Activated CD4-positive, alpha-beta memory T cell treated with anti-CD3 and anti-CD28 coated beads, Interleukin-2, amount 10 ng/mL, durations not matched to agents 7 days and 5 days (primary cell): ENCODE data around the gene CFAP107. TPM values are rescaled to one million over a fixed set of nuclear protein-coding genes. Genes with fewer than 3 reads are reported as not detected.

Experiments used
- CTCF ChIA-PET: fragments of 350-600 bp; sonication (Branson Sonifier 250); formaldehyde crosslinking; loops from one replicate; lab custom pipeline; 2021; ENCODE audit warnings: antibody characterized with exemption, inconsistent platforms; lab: Charles Lee
- POLR2A ChIA-PET: fragments of 350-600 bp; sonication (Branson Sonifier 250); formaldehyde crosslinking; loops from one replicate; lab custom pipeline; 2021; ENCODE audit warnings: antibody characterized with exemption; lab: Charles Lee
- DNase-seq: peaks from one replicate; pipeline ENCODE4 v3.0.0-alpha.2; 2020
- H3K27ac Mint-ChIP-seq: one replicate; pipeline ENCODE4 v1.8.0; 2021; ENCODE audit warnings: mild to moderate bottlenecking, mixed read lengths
- H3K27me3 Mint-ChIP-seq: one replicate; pipeline ENCODE4 v1.8.0; 2021; ENCODE audit warnings: mixed read lengths
- H3K36me3 Mint-ChIP-seq: one replicate; pipeline ENCODE4 v1.8.0; 2021; ENCODE audit warnings: low read depth, mixed read lengths
- H3K4me1 Mint-ChIP-seq: one replicate; pipeline ENCODE4 v1.8.0; 2021; ENCODE audit warnings: mixed read lengths
- H3K4me3 Mint-ChIP-seq: one replicate; pipeline ENCODE4 v1.8.0; 2021; ENCODE audit warnings: mild to moderate bottlenecking, mixed read lengths
- H3K9me3 Mint-ChIP-seq: one replicate; pipeline ENCODE4 v1.8.0; 2021; ENCODE audit warnings: mixed read lengths
- total RNA-seq, 2 experiments: library from RNA; stranded (reverse); gene quantifications; one replicate each; pipeline ENCODE4 v1.2.3, GENCODE V29; 2021

The CFAP107 gene
- total RNA-seq, 2 experiments from 2014 or later = not detected

DNA sequence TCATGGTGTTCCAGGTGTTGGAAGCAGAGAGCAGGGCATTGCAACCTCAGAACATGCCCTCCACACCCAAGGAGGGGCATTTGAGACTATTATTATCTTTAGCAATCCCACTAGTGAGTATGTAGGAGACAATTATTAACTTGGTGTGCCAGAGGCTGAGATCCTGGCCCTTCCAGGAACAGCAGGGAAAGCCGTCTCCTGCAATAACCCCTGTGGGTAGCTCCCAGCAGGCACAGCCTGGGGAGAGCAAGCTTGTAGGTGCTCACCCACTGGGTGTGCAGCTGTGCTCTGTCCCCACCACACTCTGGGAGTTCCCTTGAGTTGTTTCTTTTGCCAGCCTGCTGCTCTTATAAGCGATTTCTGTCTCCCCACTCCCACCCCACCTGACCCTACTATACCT is 10.3 kb downstream of the CFAP107 start:
- no peaks in the 10 kb centered on the region for H3K9me3 Mint-ChIP-seq
- ChIA-PET CTCF (no interaction called here), POLR2A (no interaction called here)
- H3K27me3 Mint-ChIP-seq = peaks cover 27% of the 10 kb centered on the region
- H3K4me1 Mint-ChIP-seq = no peaks in the 10 kb centered on the region
- no peak for DNase-seq
- H3K36me3 Mint-ChIP-seq = no peaks in the 10 kb centered on the region
- H3K4me3 Mint-ChIP-seq = no peak overlapping the region
- no peak overlapping the region for H3K27ac Mint-ChIP-seq

DNA sequence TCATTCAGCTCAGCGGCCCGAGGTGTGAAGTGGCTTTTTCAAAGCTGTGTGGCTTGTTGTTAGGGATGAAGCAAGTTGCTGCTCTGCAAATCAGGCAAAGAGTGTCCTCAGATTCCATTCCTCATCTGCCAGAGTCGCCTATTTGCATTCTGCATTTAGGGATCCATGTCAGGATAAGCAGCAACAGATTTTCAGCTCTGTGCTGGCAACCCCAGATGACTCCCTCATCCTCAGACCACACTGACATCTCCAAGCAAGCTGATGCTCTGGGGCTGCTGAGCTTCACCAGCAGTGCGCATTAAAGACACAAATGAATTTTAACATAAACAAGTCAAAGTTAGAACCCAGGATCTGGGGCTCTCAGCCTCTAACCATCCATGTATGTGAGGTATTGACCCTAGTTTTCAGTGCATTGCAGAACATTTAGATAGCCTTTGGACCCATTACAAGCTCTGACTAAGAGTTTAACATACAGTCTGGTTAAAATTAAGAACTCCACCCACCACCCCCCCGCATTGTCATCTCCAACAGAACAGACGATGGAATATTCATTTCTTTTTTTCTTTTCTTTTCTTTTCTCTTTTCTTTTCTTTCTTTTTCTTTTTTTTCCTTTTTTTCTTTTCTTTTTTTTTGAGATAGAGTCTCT is 10.9 kb downstream of the CFAP107 start:
- no peak overlapping the region for H3K4me3 Mint-ChIP-seq
- DNase-seq = no peak
- ChIA-PET POLR2A (interaction anchor here (0.7 kb wide), 1 partner anchor 307 kb away, joined by 3 read pairs; no protein-coding TSS in a partner anchor), CTCF (no interaction called here)
- peaks cover 27% of the 10 kb centered on the region for H3K27me3 Mint-ChIP-seq
- no peaks in the 10 kb centered on the region for H3K36me3 Mint-ChIP-seq
- H3K9me3 Mint-ChIP-seq = no peaks in the 10 kb centered on the region
- H3K27ac Mint-ChIP-seq = no peak overlapping the region
- H3K4me1 Mint-ChIP-seq = no peaks in the 10 kb centered on the region

DNA sequence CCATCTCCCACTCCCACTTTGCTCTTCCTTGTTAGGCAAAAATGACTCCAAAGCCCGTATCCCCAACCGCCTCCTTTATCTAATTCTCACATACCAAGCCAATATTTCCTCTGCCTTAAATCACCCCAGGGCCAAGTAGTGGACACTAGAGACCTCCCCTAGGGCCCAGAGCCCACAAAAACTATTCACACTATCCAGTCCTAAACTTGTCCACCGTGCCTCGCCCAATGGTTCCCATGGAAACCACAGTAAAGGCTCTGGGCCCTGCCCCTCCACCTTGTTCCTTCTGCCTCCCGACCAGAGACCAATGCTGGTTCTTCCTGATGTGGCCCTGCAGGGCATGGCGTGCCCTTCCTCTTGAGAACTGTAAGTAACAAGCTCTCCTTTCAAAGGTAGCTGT is 11.8 kb downstream of the CFAP107 start:
- H3K4me1 Mint-ChIP-seq = no peaks in the 10 kb centered on the region
- H3K27ac Mint-ChIP-seq = no peak overlapping the region
- DNase-seq = no peak
- ChIA-PET POLR2A (no interaction called here), CTCF (no interaction called here)
- no peaks in the 10 kb centered on the region for H3K36me3 Mint-ChIP-seq
- H3K4me3 Mint-ChIP-seq = no peak overlapping the region
- H3K27me3 Mint-ChIP-seq = peaks cover 27% of the 10 kb centered on the region
- H3K9me3 Mint-ChIP-seq = no peaks in the 10 kb centered on the region

DNA sequence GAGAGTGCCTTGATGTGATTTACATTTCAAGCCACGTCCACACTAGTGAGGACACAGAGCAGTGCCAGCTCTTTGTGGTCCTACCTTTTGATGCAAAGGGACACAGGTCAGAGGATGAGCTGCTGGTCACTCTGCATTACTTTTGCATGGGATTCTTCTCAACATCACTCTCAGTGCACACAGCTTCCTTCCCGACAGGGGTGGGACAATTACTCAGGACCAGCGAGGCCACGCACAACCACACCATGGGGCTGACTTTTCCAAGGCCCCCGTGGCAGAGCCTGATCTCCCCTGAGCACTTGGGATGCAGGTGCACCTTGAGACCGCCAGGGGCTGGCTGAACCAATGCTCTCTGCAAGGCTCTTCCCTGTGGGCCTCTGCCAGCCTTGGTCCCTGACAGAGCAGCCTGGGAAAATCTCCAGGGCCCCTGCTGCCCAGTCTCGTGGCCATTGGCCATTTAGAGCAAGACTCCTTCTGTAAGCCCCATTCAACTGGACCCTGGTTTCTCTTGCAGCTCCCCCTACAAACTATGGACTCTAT is 14.3 kb downstream of the CFAP107 start:
- no peaks in the 10 kb centered on the region for H3K36me3 Mint-ChIP-seq
- DNase-seq = no peak
- H3K27me3 Mint-ChIP-seq = peaks cover 16% of the 10 kb centered on the region
- no peaks in the 10 kb centered on the region for H3K9me3 Mint-ChIP-seq
- H3K27ac Mint-ChIP-seq = no peak overlapping the region
- no peaks in the 10 kb centered on the region for H3K4me1 Mint-ChIP-seq
- no peak overlapping the region for H3K4me3 Mint-ChIP-seq
- POLR2A ChIA-PET = no interaction called here
- CTCF ChIA-PET = no interaction called here

DNA sequence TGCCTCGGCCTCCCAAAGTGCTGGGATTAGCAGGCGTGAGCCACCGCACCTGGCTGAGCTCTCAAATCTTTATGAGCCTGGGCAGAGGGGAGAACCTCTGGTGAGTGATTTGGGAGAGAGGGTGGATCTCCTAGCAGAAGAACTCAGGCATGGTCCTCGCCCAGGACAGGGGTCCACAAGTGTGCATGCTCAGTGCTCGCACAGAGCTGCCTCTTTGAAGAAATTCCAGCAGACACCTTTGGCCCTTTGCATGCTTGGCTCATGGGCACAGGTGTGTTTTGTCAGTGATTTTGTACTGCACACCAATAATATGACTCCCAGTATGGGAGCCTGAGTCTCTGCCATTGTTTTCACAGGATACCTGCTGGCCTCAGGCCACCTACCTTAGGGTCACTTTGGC is 15.8 kb downstream of the CFAP107 start:
- ChIA-PET CTCF (interaction anchor here (1.0 kb wide), 1 partner anchor 10 kb away, joined by 3 read pairs; no protein-coding TSS in a partner anchor), POLR2A (no interaction called here)
- no peaks in the 10 kb centered on the region for H3K9me3 Mint-ChIP-seq
- no peaks in the 10 kb centered on the region for H3K36me3 Mint-ChIP-seq
- no peak overlapping the region for H3K4me3 Mint-ChIP-seq
- no peaks in the 10 kb centered on the region for H3K4me1 Mint-ChIP-seq
- H3K27me3 Mint-ChIP-seq = peaks cover 16% of the 10 kb centered on the region
- H3K27ac Mint-ChIP-seq = no peak overlapping the region
- no peak for DNase-seq

DNA sequence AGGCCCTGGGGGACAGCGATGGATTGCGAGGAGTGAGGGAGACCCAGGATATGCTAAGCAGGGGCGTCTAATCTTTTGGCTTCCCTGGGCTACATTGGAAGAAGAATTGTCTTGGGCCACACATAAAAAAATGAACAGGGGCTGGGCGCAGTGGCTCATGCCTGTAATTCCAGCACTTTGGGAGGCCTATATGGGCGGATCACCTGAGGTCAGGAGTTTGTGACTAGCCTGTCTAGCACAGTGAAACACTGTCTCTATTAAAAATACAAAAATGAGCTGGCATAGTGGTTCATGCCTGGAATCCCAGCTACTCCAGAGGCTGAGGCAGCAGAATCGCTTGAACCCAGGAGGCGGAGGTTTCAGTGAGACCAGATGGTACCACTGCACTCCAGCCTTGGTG is 16.8 kb downstream of the CFAP107 start:
- CTCF ChIA-PET = no interaction called here
- Mint-ChIP-seq H3K27ac (no peak overlapping the region), H3K4me1 (no peaks in the 10 kb centered on the region), H3K27me3 (peaks cover 21% of the 10 kb centered on the region), H3K9me3 (no peaks in the 10 kb centered on the region), H3K4me3 (no peak overlapping the region), H3K36me3 (no peaks in the 10 kb centered on the region)
- DNase-seq = no peak
- POLR2A ChIA-PET = no interaction called here

DNA sequence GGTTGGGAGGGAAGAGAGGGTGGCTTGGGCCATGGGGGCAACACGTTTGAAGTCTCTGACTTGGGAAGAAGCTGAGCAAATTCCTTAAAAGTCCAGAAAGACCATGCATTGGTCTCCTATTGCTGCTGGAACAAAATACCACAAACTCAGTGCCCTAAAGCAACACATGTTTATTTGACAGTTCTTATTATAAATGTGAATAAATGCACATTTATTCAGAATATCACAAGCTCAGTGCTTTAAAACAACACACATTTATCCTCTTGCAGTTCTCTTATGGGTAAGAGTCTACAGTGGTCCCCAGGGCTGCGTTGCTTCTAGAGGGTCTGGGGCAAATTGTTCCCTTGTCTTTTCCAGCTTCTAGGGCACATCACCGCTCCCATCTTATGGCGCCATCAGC is 17.5 kb downstream of the CFAP107 start:
- Mint-ChIP-seq H3K36me3 (no peaks in the 10 kb centered on the region), H3K27me3 (peaks cover 16% of the 10 kb centered on the region), H3K27ac (no peak overlapping the region), H3K4me1 (no peaks in the 10 kb centered on the region), H3K4me3 (no peak overlapping the region), H3K9me3 (no peaks in the 10 kb centered on the region)
- ChIA-PET POLR2A (no interaction called here), CTCF (no interaction called here)
- DNase-seq = no peak

DNA sequence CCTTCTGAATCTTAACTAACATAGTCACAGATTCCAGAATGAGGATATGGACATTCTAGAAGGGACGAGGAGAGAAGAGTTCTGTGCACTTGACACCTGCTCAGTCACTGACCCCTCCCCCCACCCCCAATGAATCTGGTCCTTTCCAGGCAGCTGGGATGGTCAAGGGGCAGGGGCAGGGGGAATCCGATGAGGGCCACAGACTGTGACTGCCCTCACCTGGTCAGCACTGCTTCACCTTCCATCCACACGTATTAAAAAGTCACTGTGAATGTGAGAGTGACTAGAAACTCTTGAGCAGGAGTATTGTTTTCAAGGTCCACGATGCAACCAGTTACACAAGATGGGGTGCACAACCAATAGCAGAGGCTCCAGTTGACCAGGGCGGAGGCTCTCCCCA is 18.0 kb downstream of the CFAP107 start:
- peaks cover 16% of the 10 kb centered on the region for H3K27me3 Mint-ChIP-seq
- H3K9me3 Mint-ChIP-seq = no peaks in the 10 kb centered on the region
- H3K27ac Mint-ChIP-seq = no peak overlapping the region
- CTCF ChIA-PET = no interaction called here
- POLR2A ChIA-PET = no interaction called here
- no peak for DNase-seq
- no peaks in the 10 kb centered on the region for H3K4me1 Mint-ChIP-seq
- no peaks in the 10 kb centered on the region for H3K36me3 Mint-ChIP-seq
- H3K4me3 Mint-ChIP-seq = no peak overlapping the region

DNA sequence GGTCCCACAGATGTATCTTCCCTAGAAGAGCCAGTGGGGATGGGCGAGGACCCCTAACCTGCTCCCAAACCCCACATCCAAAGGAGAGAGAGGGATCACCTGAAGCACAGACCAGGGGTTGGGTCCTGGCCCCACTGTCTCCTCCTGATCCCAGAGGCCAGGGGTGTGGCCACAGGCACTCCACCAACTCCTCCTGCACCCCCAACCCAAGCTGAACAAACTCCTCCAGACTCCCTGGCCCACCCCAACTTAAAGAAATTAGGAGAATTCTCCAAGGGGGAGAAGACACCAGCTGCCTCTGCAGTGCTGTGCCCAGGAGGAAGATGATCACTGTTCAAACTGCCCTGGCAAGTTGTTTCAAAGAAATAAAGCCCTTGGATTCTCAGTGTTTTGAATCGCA is 23.0 kb downstream of the CFAP107 start:
- Mint-ChIP-seq H3K9me3 (no peaks in the 10 kb centered on the region), H3K27me3 (peaks cover 19% of the 10 kb centered on the region), H3K4me3 (no peak overlapping the region), H3K36me3 (no peaks in the 10 kb centered on the region), H3K27ac (no peak overlapping the region), H3K4me1 (no peaks in the 10 kb centered on the region)
- CTCF ChIA-PET = no interaction called here
- POLR2A ChIA-PET = no interaction called here
- DNase-seq = no peak

DNA sequence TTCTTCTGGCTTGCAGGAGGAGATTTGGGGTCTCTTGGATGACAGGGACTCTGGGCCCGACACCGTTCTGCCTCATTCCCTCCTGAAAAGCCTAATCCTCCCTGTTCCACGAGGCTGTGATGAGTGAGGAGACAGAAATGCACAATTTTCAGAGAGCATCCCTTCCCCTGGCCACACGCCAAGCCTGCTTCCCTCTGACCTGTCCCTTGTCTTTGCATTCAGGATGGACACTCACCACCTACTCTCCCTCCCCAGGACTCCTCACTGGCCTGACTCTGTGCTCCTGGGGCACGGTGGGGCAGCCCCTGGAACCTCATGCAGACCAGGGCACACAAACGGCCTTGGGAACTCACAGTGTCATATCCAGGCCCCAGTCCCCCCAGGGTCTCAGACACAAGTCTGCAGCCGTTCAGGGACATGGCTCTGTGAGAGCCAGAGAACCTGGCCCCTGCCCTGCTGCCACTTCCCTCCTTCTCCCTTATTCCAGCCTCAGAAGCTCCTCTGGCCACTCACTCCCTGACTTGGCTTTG is 24.0 kb downstream of the CFAP107 start:
- H3K27ac Mint-ChIP-seq = no peak overlapping the region
- DNase-seq = no peak
- ChIA-PET POLR2A (no interaction called here), CTCF (no interaction called here)
- no peak overlapping the region for H3K4me3 Mint-ChIP-seq
- no peaks in the 10 kb centered on the region for H3K9me3 Mint-ChIP-seq
- peaks cover 19% of the 10 kb centered on the region for H3K27me3 Mint-ChIP-seq
- no peaks in the 10 kb centered on the region for H3K36me3 Mint-ChIP-seq
- no peaks in the 10 kb centered on the region for H3K4me1 Mint-ChIP-seq

DNA sequence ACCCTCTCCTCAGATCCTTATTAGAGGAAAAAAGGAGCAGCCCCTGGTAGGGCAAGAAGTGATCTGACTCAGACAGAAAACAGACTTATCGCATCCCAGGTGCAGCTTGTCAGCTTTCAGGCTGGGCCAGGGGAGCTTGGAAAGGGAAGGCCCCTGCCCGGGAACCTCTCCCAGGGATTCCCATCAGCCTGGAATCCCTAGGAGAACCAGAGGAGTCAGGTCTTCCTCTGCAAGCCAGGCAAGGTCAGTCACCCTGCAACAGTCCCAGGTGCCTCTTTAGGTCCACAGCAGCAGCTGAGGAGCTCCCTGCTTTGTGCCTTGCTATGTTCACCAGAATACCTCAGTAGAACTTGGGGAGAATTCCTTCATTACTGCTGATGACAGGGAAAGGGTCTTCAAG is 24.6 kb downstream of the CFAP107 start:
- Mint-ChIP-seq H3K27me3 (peaks cover 19% of the 10 kb centered on the region), H3K9me3 (no peaks in the 10 kb centered on the region), H3K4me1 (no peaks in the 10 kb centered on the region), H3K4me3 (no peak overlapping the region), H3K36me3 (no peaks in the 10 kb centered on the region), H3K27ac (no peak overlapping the region)
- ChIA-PET CTCF (no interaction called here), POLR2A (no interaction called here)
- DNase-seq = no peak

DNA sequence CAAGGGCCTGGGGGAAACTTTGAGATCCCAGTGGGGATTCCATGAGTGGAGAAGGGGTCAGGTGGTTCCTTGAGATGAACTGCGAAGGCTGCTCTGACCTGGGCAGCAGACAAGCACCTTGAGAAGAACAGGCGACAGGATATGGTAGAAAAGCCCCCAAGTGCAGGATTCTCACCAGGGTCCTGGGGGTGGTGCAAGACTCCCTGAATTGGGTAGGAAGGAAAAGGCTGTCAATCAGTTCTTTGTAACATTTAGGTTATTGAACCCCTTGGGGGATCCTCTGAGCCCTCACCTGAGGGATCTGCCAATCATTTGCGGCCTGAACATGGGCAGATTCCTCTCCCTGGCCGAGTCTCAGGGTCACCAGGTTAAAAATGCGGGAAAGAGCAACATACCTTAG is 25.2 kb downstream of the CFAP107 start:
- ChIA-PET CTCF (no interaction called here), POLR2A (no interaction called here)
- Mint-ChIP-seq H3K4me1 (no peaks in the 10 kb centered on the region), H3K27ac (no peak overlapping the region), H3K4me3 (no peak overlapping the region), H3K36me3 (no peaks in the 10 kb centered on the region), H3K27me3 (peaks cover 16% of the 10 kb centered on the region), H3K9me3 (no peaks in the 10 kb centered on the region)
- DNase-seq = no peak

DNA sequence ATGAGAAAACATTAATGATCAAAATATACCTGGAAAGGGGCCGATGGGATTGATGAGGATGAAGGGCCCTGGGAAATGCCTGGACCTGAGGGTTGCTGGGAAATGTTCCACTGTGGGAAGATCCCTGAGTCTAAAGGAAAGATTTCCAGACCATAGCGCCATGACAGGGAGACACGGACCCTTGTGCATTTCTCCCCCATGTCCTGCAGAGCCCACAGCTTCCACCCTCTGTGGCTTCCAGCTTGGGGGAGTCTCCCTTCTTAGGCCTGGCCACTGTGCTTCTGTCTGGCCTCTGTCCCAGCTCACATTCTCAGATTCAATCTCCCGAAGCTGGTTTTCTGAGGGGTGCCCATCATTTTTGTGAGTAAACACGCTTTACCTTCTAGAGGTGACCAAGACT is 26.5 kb downstream of the CFAP107 start:
- DNase-seq = no peak
- POLR2A ChIA-PET = no interaction called here
- Mint-ChIP-seq H3K4me1 (no peaks in the 10 kb centered on the region), H3K36me3 (no peaks in the 10 kb centered on the region), H3K9me3 (no peaks in the 10 kb centered on the region), H3K4me3 (no peak overlapping the region), H3K27me3 (peaks cover 9% of the 10 kb centered on the region), H3K27ac (no peak overlapping the region)
- CTCF ChIA-PET = no interaction called here

DNA sequence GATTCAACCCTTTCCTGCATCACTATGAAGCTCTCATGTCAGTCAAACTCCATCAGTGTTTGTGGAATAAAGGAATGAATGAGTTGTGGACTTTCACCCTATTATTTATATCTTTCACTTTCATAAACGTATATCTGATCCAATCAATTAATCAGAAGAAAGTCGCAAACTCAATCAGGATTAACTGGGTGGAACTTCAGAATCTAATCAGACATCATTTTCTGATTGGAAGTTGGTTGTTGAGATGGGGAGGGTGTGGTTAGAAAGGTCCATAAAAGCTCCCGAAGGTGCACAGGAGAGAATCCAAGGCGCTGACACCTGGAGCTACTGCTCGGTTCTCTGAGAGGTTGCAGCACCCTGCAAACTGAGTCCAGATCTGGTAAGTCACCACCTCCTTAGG is 27.4 kb downstream of the CFAP107 start, which contains the start of gene PRAMEF12:
TSS of gene PRAMEF12 (plus strand) at position 301 of the 400 bp plus-strand sequence. CDS start 1,130 bp downstream, outside the sequence.
- Mint-ChIP-seq H3K36me3 (no peaks in the 10 kb centered on the region), H3K27ac (no peak within 1 kb of the TSS), H3K4me3 (no peak within 1 kb of the TSS), H3K9me3 (no peaks in the 10 kb centered on the region), H3K27me3 (peaks cover 5% of the 10 kb centered on the region), H3K4me1 (no peaks in the 10 kb centered on the region)
- ChIA-PET CTCF (no interaction called here), POLR2A (no interaction called here)
- DNase-seq = no peak
